ENCODE measurements around the gene BACE1-AS. TPM values are rescaled to one million over a fixed set of nuclear protein-coding genes. Genes with fewer than 3 reads are reported as not detected.

BACE1-AS gene
- total RNA-seq, 2 experiments from 2014 or later, result 8.0 to 8.5 TPM

Other genes with a start within 250 kb of the BACE1-AS start
- 10 to 100 TPM; 44.7 to 45.8 TPM for gene SIK3, start 192.9 kb upstream of the BACE1-AS start, total RNA-seq
- 10 to 100 TPM; 58.5 to 60.4 TPM for gene PAFAH1B2, start 147.1 kb upstream of the BACE1-AS start, total RNA-seq
- gene SIDT2, start 112.6 kb upstream of the BACE1-AS start, total RNA-seq, result 10 to 100 TPM; 34.9 to 35.0 TPM
- gene TAGLN, start 92.0 kb upstream of the BACE1-AS start, total RNA-seq, result 1 to 10 TPM; 6.2 to 6.4 TPM
- gene PCSK7, start 59.3 kb upstream of the BACE1-AS start, total RNA-seq, result 100 to 1,000 TPM; 191 to 195 TPM
- gene RNF214, start 58.7 kb upstream of the BACE1-AS start, total RNA-seq, result 10 to 100 TPM; 22.6 to 26.0 TPM
- 1 to 10 TPM; 1.1 to 2.6 TPM for gene BACE1, start 24.9 kb downstream of the BACE1-AS start, total RNA-seq
- 10 to 100 TPM; 37.5 to 37.7 TPM for gene CEP164, start 36.5 kb downstream of the BACE1-AS start, total RNA-seq

All from activated naive CD8-positive, alpha-beta T cell treated with anti-CD3 and anti-CD28 coated beads, Interleukin-2, amount 10 ng/mL, durations not matched to agents 7 days and 5 days (primary cell).